HCT116 (cell line): Measurements from ENCODE around the gene RNGTT. TPM values are rescaled to one million over a fixed set of nuclear protein-coding genes. Genes with fewer than 3 reads are reported as not detected.

Source experiments
- ATAC-seq: fragments of 200-7000 bp; cut with Tn5 transposase; 2 replicates; pipeline ENCODE4 v1.9.1; 2020; ENCODE audit warnings: mild to moderate bottlenecking, moderate library complexity
- BruUV-seq: library from RNA; stranded (reverse); fragments of 400-500 nt; replicated peaks from 2 replicates; lab custom pipeline; 2021; lab: Mats Ljungman, UMichigan
- CTCF ChIA-PET: fragments of 300-600 bp; sonication (Branson Sonifier 250); formaldehyde crosslinking; loops from one replicate; lab custom pipeline; 2021; ENCODE audit warnings: antibody characterized with exemption; lab: Charles Lee
- POLR2A ChIA-PET: fragments of 300-600, 350-600 bp; sonication (Branson Sonifier 250); formaldehyde crosslinking; loops from one replicate; lab custom pipeline; 2021; ENCODE audit warnings: antibody characterized with exemption; lab: Charles Lee
- RAD21 ChIA-PET, 2 experiments: fragments of 300-600 bp; sonication (Branson Sonifier 250); formaldehyde crosslinking; loops; one replicate each; lab custom pipeline; 2023; ENCODE audit warnings: low total read pairs in 2 of 2; ENCODE audit not compliant: uncharacterized antibody in 2 of 2, unreplicated experiment in 2 of 2, low non-redundant PET in 1 of 2; lab: Charles Lee
- DNase-seq: peaks from one replicate; pipeline ENCODE4 v3.0.0-alpha.2; 2010; ENCODE audit warnings: low read depth, low spot score
- H2AFZ ChIP-seq: fragments of 200-600 bp; shearing (Covaris generic), sonication (generic); 2 replicates; pipeline ENCODE4 v1.6.1; 2017; ENCODE audit warnings: low read depth, mixed run types, mixed read lengths, antibody characterized with exemption, low read length; ENCODE audit not compliant: poor library complexity, severe bottlenecking
- H3K27ac ChIP-seq: 2 replicates; pipeline ENCODE4 v1.5.1; 2012; ENCODE audit warnings: low read depth, low read length
- H3K27me3 ChIP-seq: fragments of 200-600 bp; sonication (generic); 2 replicates; pipeline ENCODE4 v1.6.1; 2016; ENCODE audit warnings: mixed run types, low read length, mixed read lengths; ENCODE audit not compliant: insufficient read depth
- H3K36me3 ChIP-seq, 2 experiments: fragments of 200-500 bp in 1 of 2; fragments of 200-600 bp in 1 of 2; sonication (Bioruptor generic) in 1 of 2; sonication (generic) in 1 of 2; 2 replicates each; pipeline versions ENCODE4 v1.5.1 to v1.6.1; 2014 to 2016; ENCODE audit warnings: low read length in 2 of 2, inconsistent platforms in 1 of 2, mixed read lengths in 1 of 2, mixed run types in 1 of 2; ENCODE audit not compliant: insufficient read depth in 2 of 2, control insufficient read depth in 1 of 2
- H3K4me1 ChIP-seq, 2 experiments: fragments of 200-600 bp in 1 of 2; sonication (generic) in 1 of 2; 2 replicates each; pipeline versions ENCODE4 v1.5.1 to v1.6.1; 2012 to 2017; ENCODE audit warnings: low read length in 2 of 2, inconsistent platforms in 1 of 2, mild to moderate bottlenecking in 1 of 2, mixed read lengths in 1 of 2, mixed run types in 1 of 2, moderate library complexity in 1 of 2; ENCODE audit not compliant: insufficient read depth in 2 of 2, control insufficient read depth in 1 of 2
- H3K4me2 ChIP-seq: fragments of 200-600 bp; sonication (generic); 2 replicates; pipeline ENCODE4 v1.6.1; 2017; ENCODE audit warnings: mixed run types, low read length, mixed read lengths
- H3K4me3 ChIP-seq, 2 experiments: fragments of 200-600 bp in 1 of 2; sonication (generic) in 1 of 2; replicated peaks in 1 of 2; 2 replicates each; pipeline ENCODE4 v1.5.1; 2011 to 2016; ENCODE audit warnings: low read length in 2 of 2, control low read depth in 1 of 2, low read depth in 1 of 2, mild to moderate bottlenecking in 1 of 2, mixed read lengths in 1 of 2, mixed run types in 1 of 2
- H3K79me2 ChIP-seq: fragments of 200-600 bp; sonication (generic); 2 replicates; pipeline ENCODE4 v1.6.1; 2017; ENCODE audit warnings: mild to moderate bottlenecking, mixed run types, low read length, moderate library complexity, mixed read lengths; ENCODE audit not compliant: insufficient read depth
- H3K9ac ChIP-seq: fragments of 200-600 bp; sonication (generic); 2 replicates; pipeline ENCODE4 v1.6.1; 2016; ENCODE audit warnings: low read length, mixed read lengths
- H3K9me2 ChIP-seq: fragments of 200-600 bp; sonication (generic), shearing (Covaris generic); 2 replicates; pipeline ENCODE4 v1.6.1; 2017; ENCODE audit warnings: mixed run types, mild to moderate bottlenecking, moderate library complexity; ENCODE audit not compliant: insufficient read depth
- H3K9me3 ChIP-seq, 2 experiments: fragments of 200-500 bp in 1 of 2; fragments of 200-600 bp in 1 of 2; sonication (Bioruptor generic) in 1 of 2; sonication (generic) in 1 of 2; 2 replicates each; pipeline ENCODE4 v1.6.1; 2014 to 2017; ENCODE audit warnings: low read length in 2 of 2, mixed read lengths in 2 of 2, inconsistent platforms in 1 of 2, low read depth in 1 of 2, mild to moderate bottlenecking in 1 of 2, mixed run types in 1 of 2, moderate library complexity in 1 of 2; ENCODE audit not compliant: control insufficient read depth in 1 of 2, insufficient read depth in 1 of 2
- H4K20me1 ChIP-seq: fragments of 200-600 bp; sonication (generic), shearing (Covaris generic); 2 replicates; pipeline ENCODE4 v1.6.1; 2017; ENCODE audit warnings: mixed run types, mild to moderate bottlenecking, moderate library complexity; ENCODE audit not compliant: insufficient read depth
- CBX3 ChIP-seq: IDR thresholded peaks from 2 replicates; pipeline ENCODE4 v1.6.1; 2012; ENCODE audit warnings: low read depth
- EGR1 ChIP-seq: IDR thresholded peaks from 2 replicates; pipeline ENCODE4 v1.6.1; 2012; ENCODE audit warnings: low read depth
- ELF1 ChIP-seq: IDR thresholded peaks from 2 replicates; pipeline ENCODE4 v1.6.1; 2012; ENCODE audit warnings: low read depth, borderline replicate concordance
- FOSL1 ChIP-seq: IDR thresholded peaks from 2 replicates; pipeline ENCODE4 v1.6.1; 2012; ENCODE audit warnings: low read depth
- JUND ChIP-seq: IDR thresholded peaks from 2 replicates; pipeline ENCODE4 v1.6.1; 2012
- POLR2A ChIP-seq: IDR thresholded peaks from 2 replicates; pipeline ENCODE4 v1.7.0; 2011; ENCODE audit warnings: borderline replicate concordance; ENCODE audit not compliant: insufficient read depth, insufficient read length; ENCODE audit errors: extremely low read depth
- RAD21 ChIP-seq: IDR thresholded peaks from 2 replicates; pipeline ENCODE4 v1.6.1; 2012; ENCODE audit warnings: low read depth, mild to moderate bottlenecking
- SRF ChIP-seq: IDR thresholded peaks from 2 replicates; pipeline ENCODE4 v1.6.1; 2012; ENCODE audit warnings: low read depth
- YY1 ChIP-seq: IDR thresholded peaks from 2 replicates; pipeline ENCODE4 v1.6.1; 2011; ENCODE audit warnings: low read length, low read depth, moderate library complexity, mild to moderate bottlenecking; ENCODE audit not compliant: insufficient replicate concordance; ENCODE audit errors: extremely low read depth
- ZFX ChIP-seq: fragments of 450-650 bp; IDR thresholded peaks from 2 replicates; pipeline ENCODE4 v1.6.1; 2017
- ZNF274 ChIP-seq: fragments of 200-500 bp; sonication (Bioruptor generic); IDR thresholded peaks from 2 replicates; pipeline ENCODE4 v1.6.1; 2014; ENCODE audit warnings: mild to moderate bottlenecking, low read depth, low read length, inconsistent platforms
- intact Hi-C: fragments of 100-400 bp; cut with micrococcal nuclease; formaldehyde crosslinking; loops from 2 replicates; pipeline ENCODE4 v1.10.0; 2022
- total RNA-seq: library from RNA; stranded (reverse); gene quantifications from one replicate; pipeline ENCODE4 v1.2.1, GENCODE V29; 2021; ENCODE audit not compliant: unreplicated experiment
- TF ChIP-seq, protein P1 (sequence below): IDR thresholded peaks from 2 replicates; pipeline ENCODE4 v1.6.1; 2012; ENCODE audit warnings: low read depth
- TF ChIP-seq, protein P2 (sequence below): IDR thresholded peaks from 2 replicates; pipeline ENCODE4 v1.6.1; 2011; ENCODE audit warnings: mild to moderate bottlenecking, low read length, moderate library complexity; ENCODE audit not compliant: insufficient replicate concordance; ENCODE audit errors: extremely low read depth

The RNGTT gene
- total RNA-seq, 1 experiment from 2014 or later = 23.0 TPM

DNA sequence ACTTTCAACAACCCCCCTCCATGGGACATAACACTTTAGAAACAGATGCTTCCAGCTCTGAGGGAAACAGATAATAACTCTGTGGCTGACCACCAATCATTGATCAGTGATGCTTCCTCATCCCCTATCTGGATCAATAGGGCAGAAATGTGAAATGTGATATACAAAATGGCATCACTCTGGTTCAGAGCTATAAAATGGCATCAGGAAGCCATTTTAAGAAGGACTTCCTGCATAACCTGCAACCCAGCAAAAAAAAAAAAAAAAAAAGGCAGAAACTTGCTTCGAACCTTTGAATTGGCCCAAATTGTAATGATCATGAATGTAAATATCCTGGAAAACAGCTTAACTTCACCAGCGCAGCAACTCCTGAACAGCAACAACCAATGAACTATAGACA is 48.0 kb upstream of the RNGTT start (continued):
- TF ChIP-seq, protein P1, sequence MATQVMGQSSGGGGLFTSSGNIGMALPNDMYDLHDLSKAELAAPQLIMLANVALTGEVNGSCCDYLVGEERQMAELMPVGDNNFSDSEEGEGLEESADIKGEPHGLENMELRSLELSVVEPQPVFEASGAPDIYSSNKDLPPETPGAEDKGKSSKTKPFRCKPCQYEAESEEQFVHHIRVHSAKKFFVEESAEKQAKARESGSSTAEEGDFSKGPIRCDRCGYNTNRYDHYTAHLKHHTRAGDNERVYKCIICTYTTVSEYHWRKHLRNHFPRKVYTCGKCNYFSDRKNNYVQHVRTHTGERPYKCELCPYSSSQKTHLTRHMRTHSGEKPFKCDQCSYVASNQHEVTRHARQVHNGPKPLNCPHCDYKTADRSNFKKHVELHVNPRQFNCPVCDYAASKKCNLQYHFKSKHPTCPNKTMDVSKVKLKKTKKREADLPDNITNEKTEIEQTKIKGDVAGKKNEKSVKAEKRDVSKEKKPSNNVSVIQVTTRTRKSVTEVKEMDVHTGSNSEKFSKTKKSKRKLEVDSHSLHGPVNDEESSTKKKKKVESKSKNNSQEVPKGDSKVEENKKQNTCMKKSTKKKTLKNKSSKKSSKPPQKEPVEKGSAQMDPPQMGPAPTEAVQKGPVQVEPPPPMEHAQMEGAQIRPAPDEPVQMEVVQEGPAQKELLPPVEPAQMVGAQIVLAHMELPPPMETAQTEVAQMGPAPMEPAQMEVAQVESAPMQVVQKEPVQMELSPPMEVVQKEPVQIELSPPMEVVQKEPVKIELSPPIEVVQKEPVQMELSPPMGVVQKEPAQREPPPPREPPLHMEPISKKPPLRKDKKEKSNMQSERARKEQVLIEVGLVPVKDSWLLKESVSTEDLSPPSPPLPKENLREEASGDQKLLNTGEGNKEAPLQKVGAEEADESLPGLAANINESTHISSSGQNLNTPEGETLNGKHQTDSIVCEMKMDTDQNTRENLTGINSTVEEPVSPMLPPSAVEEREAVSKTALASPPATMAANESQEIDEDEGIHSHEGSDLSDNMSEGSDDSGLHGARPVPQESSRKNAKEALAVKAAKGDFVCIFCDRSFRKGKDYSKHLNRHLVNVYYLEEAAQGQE = no peak

DNA sequence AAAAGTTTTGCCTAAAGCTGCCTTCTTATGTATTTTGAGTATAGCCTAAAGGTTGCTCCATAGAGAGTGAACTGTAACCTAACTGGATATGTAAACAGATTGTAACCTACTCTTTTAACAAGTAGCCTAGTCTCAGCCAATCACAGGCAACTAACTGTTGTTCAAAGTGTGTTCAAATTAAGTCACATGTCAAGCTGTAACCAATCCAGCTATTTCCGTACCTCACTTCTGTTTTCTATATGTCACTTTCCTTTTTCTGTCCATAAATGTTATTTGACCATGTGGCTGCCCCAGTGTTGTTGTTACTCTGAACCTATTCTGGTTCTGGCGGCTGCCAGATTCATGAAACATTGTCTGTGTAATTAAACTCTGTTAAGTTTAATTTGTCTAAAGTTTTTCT is 47.4 kb upstream of the RNGTT start:
- TF ChIP-seq ZNF274 (no peak), YY1 (no peak), FOSL1 (no peak), RAD21 (no peak), ZFX (no peak), EGR1 (no peak), ELF1 (no peak), POLR2A (no peak), CBX3 (no peak), JUND (no peak), SRF (no peak)
- TF ChIP-seq, protein P1 = no peak
- TF ChIP-seq, protein P2, sequence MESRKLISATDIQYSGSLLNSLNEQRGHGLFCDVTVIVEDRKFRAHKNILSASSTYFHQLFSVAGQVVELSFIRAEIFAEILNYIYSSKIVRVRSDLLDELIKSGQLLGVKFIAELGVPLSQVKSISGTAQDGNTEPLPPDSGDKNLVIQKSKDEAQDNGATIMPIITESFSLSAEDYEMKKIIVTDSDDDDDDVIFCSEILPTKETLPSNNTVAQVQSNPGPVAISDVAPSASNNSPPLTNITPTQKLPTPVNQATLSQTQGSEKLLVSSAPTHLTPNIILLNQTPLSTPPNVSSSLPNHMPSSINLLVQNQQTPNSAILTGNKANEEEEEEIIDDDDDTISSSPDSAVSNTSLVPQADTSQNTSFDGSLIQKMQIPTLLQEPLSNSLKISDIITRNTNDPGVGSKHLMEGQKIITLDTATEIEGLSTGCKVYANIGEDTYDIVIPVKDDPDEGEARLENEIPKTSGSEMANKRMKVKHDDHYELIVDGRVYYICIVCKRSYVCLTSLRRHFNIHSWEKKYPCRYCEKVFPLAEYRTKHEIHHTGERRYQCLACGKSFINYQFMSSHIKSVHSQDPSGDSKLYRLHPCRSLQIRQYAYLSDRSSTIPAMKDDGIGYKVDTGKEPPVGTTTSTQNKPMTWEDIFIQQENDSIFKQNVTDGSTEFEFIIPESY = no peak
- intact Hi-C loops = no loop called here
- no peak overlapping the region for H3K9ac ChIP-seq
- ATAC-seq (no peak), DNase-seq (no peak)
- H3K9me3 ChIP-seq = no peaks in the 10 kb centered on the region
- H3K4me2 ChIP-seq = no peak overlapping the region
- no peaks in the 10 kb centered on the region for H3K79me2 ChIP-seq
- no peaks in the 10 kb centered on the region for H3K27me3 ChIP-seq
- no TSS peak for BruUV-seq
- H3K27ac ChIP-seq = no peak overlapping the region
- ChIA-PET CTCF (no interaction called here), POLR2A (no interaction called here), RAD21 (no interaction called here)
- H4K20me1 ChIP-seq = no peaks in the 10 kb centered on the region
- H3K36me3 ChIP-seq = no peaks in the 10 kb centered on the region
- no peaks in the 10 kb centered on the region for H3K9me2 ChIP-seq
- H2AFZ ChIP-seq = no peak overlapping the region
- no peak overlapping the region for H3K4me3 ChIP-seq
- H3K4me1 ChIP-seq = no peaks in the 10 kb centered on the region
